WERI-Rb-1 (cell line): ENCODE results near the gene BMP3.

ENCODE experiments used
- DNase-seq: peaks from one replicate; pipeline ENCODE4 v3.0.0-alpha.2; 2020
- H3K27ac ChIP-seq: fragments of 250-450 bp; sonication (Bioruptor Pico); 2 replicates; pipeline ENCODE4 v1.5.1; 2020; ENCODE audit warnings: mild to moderate bottlenecking, moderate library complexity
- H3K27me3 ChIP-seq: fragments of 250-450 bp; sonication (Bioruptor Pico); 2 replicates; pipeline ENCODE4 v1.5.1; 2021; ENCODE audit warnings: mild to moderate bottlenecking, low read depth, moderate library complexity; ENCODE audit not compliant: insufficient read depth, severe bottlenecking
- H3K36me3 ChIP-seq: fragments of 250-450 bp; sonication (Bioruptor Pico); 2 replicates; pipeline ENCODE4 v1.5.1; 2020; ENCODE audit warnings: mild to moderate bottlenecking, moderate library complexity
- H3K4me3 ChIP-seq: 2 replicates; pipeline ENCODE4 v1.5.1; 2011; ENCODE audit warnings: low read depth, mild to moderate bottlenecking, control low read depth, low read length
- H3K9me3 ChIP-seq: fragments of 250-450 bp; sonication (Bioruptor Pico); 2 replicates; pipeline ENCODE4 v1.5.1; 2021; ENCODE audit warnings: mild to moderate bottlenecking, moderate library complexity; ENCODE audit not compliant: severe bottlenecking
- TF ChIP-seq, protein P1 (sequence below): IDR thresholded peaks from 2 replicates; pipeline ENCODE4 v1.5.1; 2011; ENCODE audit warnings: low read depth, mild to moderate bottlenecking, control low read depth, inconsistent platforms, low read length

BMP3 gene

GRCh38 chr4:81039351-81039972, 9.0 kb downstream of the BMP3 start:
- no peak overlapping the region for H3K27ac ChIP-seq
- H3K27me3 ChIP-seq, result peaks cover 20% of the 10 kb centered on the region
- no peaks in the 10 kb centered on the region for H3K9me3 ChIP-seq
- H3K36me3 ChIP-seq, result no peaks in the 10 kb centered on the region
- DNase-seq, result no peak
- TF ChIP-seq, protein P1, sequence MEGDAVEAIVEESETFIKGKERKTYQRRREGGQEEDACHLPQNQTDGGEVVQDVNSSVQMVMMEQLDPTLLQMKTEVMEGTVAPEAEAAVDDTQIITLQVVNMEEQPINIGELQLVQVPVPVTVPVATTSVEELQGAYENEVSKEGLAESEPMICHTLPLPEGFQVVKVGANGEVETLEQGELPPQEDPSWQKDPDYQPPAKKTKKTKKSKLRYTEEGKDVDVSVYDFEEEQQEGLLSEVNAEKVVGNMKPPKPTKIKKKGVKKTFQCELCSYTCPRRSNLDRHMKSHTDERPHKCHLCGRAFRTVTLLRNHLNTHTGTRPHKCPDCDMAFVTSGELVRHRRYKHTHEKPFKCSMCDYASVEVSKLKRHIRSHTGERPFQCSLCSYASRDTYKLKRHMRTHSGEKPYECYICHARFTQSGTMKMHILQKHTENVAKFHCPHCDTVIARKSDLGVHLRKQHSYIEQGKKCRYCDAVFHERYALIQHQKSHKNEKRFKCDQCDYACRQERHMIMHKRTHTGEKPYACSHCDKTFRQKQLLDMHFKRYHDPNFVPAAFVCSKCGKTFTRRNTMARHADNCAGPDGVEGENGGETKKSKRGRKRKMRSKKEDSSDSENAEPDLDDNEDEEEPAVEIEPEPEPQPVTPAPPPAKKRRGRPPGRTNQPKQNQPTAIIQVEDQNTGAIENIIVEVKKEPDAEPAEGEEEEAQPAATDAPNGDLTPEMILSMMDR, result no peak
- H3K4me3 ChIP-seq, result no peak overlapping the region

DNA sequence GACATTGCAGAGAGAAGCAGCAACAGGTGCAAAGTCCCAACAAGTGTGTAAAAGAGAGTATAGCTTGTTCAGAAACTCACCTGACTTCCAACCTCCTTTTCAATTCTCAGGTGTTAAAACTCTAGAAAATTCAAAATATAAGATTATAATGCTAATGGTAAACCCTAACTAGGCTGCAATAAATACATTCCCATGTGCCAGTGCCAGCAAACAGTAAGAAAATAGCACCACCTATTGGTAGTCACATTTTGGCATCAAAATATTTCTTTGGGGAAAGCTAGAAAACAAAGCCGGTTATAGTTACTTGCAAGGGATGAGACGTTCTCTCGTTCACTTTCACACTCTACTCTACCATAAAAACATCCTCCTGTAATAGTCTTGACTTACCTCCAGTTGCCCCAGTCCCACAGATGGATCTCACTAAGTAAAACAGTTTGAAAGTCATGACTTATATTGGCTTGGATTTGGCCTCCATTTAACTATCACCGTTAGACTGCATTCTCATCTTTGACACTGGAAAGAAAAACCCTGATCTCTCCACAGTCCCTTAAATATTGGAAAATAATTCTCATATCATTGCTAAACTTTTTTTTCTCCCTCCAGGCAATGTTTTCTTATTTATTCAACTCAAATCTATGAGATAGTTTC, 9.6 kb downstream of the BMP3 start:
- peaks cover 19% of the 10 kb centered on the region for H3K27me3 ChIP-seq
- TF ChIP-seq, protein P1, result peak; percentile 53
- no peak overlapping the region for H3K4me3 ChIP-seq
- no peaks in the 10 kb centered on the region for H3K9me3 ChIP-seq
- H3K27ac ChIP-seq, result no peak overlapping the region
- H3K36me3 ChIP-seq, result no peaks in the 10 kb centered on the region
- DNase-seq, result no peak

GRCh38 chr4:81042578-81043365, 12.3 kb downstream of the BMP3 start:
- peaks cover 3% of the 10 kb centered on the region for H3K27me3 ChIP-seq
- TF ChIP-seq, protein P1, result no peak
- H3K4me3 ChIP-seq, result no peak overlapping the region
- H3K27ac ChIP-seq, result no peak overlapping the region
- DNase-seq, result no peak
- H3K9me3 ChIP-seq, result no peaks in the 10 kb centered on the region
- H3K36me3 ChIP-seq, result no peaks in the 10 kb centered on the region

DNA sequence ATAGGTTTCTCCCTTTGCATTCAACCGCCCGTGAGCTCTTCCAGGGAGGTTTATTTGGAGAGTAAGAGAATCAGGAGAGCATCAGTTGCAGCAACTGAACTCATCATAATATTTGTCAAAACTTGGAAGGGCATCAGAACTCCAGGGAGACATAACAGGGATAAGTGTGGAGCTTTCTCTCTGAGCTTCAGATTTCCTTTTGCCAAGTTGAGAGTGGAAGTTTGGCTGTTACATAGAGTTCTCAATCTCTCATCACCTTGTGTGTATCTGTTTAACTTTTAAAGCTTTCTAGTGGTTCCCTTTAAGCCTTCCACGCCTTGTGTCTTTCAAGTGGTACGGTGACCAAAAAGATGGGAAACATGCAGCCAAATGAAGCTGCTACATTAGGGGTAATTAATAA, 18.8 kb downstream of the BMP3 start:
- H3K4me3 ChIP-seq, result no peak overlapping the region
- H3K27ac ChIP-seq, result no peak overlapping the region
- no peaks in the 10 kb centered on the region for H3K36me3 ChIP-seq
- TF ChIP-seq, protein P1, result no peak
- H3K9me3 ChIP-seq, result no peaks in the 10 kb centered on the region
- H3K27me3 ChIP-seq, result no peaks in the 10 kb centered on the region
- no peak for DNase-seq

GRCh38 chr4:81049907-81050306, 19.4 kb downstream of the BMP3 start:
- no peaks in the 10 kb centered on the region for H3K27me3 ChIP-seq
- no peak overlapping the region for H3K27ac ChIP-seq
- H3K4me3 ChIP-seq, result no peak overlapping the region
- TF ChIP-seq, protein P1, result no peak
- DNase-seq, result no peak
- H3K36me3 ChIP-seq, result no peaks in the 10 kb centered on the region
- no peaks in the 10 kb centered on the region for H3K9me3 ChIP-seq
